H1 (cell line): ENCODE results near the gene TNRC6C. TPM values are rescaled to one million over a fixed set of nuclear protein-coding genes. Genes with fewer than 3 reads are reported as not detected.

Experiments
- CBX5 ChIP-seq: fragments of 300-800, 300-1000 bp; sonication (generic); IDR thresholded peaks from 2 replicates; pipeline ENCODE4 v1.7.1; 2016; ENCODE audit warnings: antibody characterized with exemption, low read length, low read depth
- EZH2 ChIP-seq: fragments of 200-600 bp; sonication (generic); IDR thresholded peaks from 2 replicates; pipeline ENCODE4 v1.7.1; 2012; ENCODE audit warnings: low read depth, mild to moderate bottlenecking, moderate library complexity, low read length, inconsistent platforms; ENCODE audit not compliant: severe bottlenecking
- SIN3A ChIP-seq, 2 experiments: IDR thresholded peaks in 1 of 2; conservative IDR thresholded peaks in 1 of 2; 2 replicates each; pipeline ENCODE4 v1.6.1; 2011 to 2012; ENCODE audit warnings: low read length in 2 of 2, improper control_type of control experiment in 1 of 2, low read depth in 1 of 2, mild to moderate bottlenecking in 1 of 2
- SUZ12 ChIP-seq: fragments of 200-600 bp; sonication (generic); IDR thresholded peaks from 2 replicates; pipeline ENCODE4 v1.6.1; 2012; ENCODE audit warnings: mild to moderate bottlenecking, inconsistent platforms, low read length, moderate library complexity, mixed read lengths
- TBP ChIP-seq: IDR thresholded peaks from 2 replicates; pipeline ENCODE4 v1.6.1; 2011; ENCODE audit warnings: low read depth, low read length, improper control_type of control experiment
- polyA plus RNA-seq, 7 experiments: library from polyadenylated mRNA; depleted of rRNA in 3 of 7; stranded (reverse) in 5 of 7; unstranded in 2 of 7; fragments of >200 nt in 5 of 7; fragments of 200-250 nt in 2 of 7; gene quantifications; 1 replicate in 5 of 7; 2 replicates in 1 of 7; 4 replicates in 1 of 7; pipeline versions ENCODE4 v1.2.1 to v1.2.3, GENCODE V29; 2011 to 2013; ENCODE audit warnings: missing spikeins in 2 of 7, mixed read lengths in 2 of 7
- total RNA-seq: library from RNA; stranded (reverse); fragmentation: NEBNext Ultra II Directional; extraction: Animal tissue kit (Norgen Biotek cat#: 25700); gene quantifications from 2 replicates; pipeline ENCODE4 v1.2.1, GENCODE V29; 2021
- TF ChIP-seq, protein P1 (sequence below): IDR thresholded peaks from 2 replicates; pipeline ENCODE4 v1.6.1; 2011; ENCODE audit warnings: low read length, improper control_type of control experiment
- TF ChIP-seq, protein P2 (sequence below): IDR thresholded peaks from 2 replicates; pipeline ENCODE4 v1.6.1; 2012; ENCODE audit warnings: inconsistent platforms

TNRC6C gene
- total and polyA plus RNA-seq, 2 of the 8 experiments (the other 6 are each of a cell fraction or from before 2014, with no cell fraction given): 2.8 to 28.9 TPM

DNA sequence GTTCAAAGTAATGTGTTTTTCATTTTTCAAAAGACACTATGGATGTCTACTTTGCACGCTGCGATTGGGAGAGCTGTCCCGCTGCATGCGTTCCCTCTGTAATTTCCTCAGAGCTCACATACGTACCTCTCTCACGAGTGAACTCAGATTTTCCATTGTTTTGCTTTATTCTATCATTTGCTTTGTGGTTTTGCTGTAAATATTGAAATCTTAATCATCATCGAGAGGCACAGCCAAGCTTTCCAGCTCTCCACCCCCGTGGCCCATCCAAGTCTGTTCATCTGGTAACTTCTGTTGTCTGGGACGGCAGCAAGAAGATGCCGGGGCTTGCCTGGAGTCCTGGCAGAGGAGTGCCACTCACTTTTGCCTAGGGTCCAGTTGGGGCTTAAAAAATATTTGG lies 149.0 kb downstream of the TNRC6C start (continued):
- TF ChIP-seq, protein P1, sequence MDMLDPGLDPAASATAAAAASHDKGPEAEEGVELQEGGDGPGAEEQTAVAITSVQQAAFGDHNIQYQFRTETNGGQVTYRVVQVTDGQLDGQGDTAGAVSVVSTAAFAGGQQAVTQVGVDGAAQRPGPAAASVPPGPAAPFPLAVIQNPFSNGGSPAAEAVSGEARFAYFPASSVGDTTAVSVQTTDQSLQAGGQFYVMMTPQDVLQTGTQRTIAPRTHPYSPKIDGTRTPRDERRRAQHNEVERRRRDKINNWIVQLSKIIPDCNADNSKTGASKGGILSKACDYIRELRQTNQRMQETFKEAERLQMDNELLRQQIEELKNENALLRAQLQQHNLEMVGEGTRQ: no peak
- no peak for TF ChIP-seq EZH2
- no peak for TF ChIP-seq SIN3A (conservative IDR thresholded peaks at IDR 0.05 in 1 of 2, IDR thresholded peaks at IDR 0.05 in 1 of 2; ENCODE audit: low read depth in 1 of 2, low read length in 2 of 2)
- TF ChIP-seq, protein P2, sequence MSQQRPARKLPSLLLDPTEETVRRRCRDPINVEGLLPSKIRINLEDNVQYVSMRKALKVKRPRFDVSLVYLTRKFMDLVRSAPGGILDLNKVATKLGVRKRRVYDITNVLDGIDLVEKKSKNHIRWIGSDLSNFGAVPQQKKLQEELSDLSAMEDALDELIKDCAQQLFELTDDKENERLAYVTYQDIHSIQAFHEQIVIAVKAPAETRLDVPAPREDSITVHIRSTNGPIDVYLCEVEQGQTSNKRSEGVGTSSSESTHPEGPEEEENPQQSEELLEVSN: no peak
- no peak for TF ChIP-seq TBP
- TF ChIP-seq SUZ12: no peak
- TF ChIP-seq CBX5: no peak
